Prostate gland (tissue), 2 donors: ENCODE results near the gene GULP1. TPM values are rescaled to one million over a fixed set of nuclear protein-coding genes. Genes with fewer than 3 reads are reported as not detected.

ENCODE experiments used
- DNase-seq: peaks from one replicate; pipeline ENCODE4 v3.0.0-alpha.2; 2019; ENCODE audit warnings: low spot score
- H3K27ac ChIP-seq, 2 donors: fragments of 200-600 bp; sonication (generic); 2 replicates each; pipeline ENCODE4 v1.5.1; 2017 to 2019
- H3K27me3 ChIP-seq: fragments of 200-600 bp; sonication (generic); replicated peaks from 2 replicates; pipeline ENCODE4 v1.5.1; 2019; ENCODE audit not compliant: insufficient read depth
- H3K36me3 ChIP-seq, 2 donors: fragments of 200-600 bp; sonication (generic); 1 replicate in 1 of 2; 2 replicates in 1 of 2; pipeline versions ENCODE4 v1.5.1 to v1.8.1; 2017 to 2019
- H3K4me1 ChIP-seq: fragments of 200-600 bp; sonication (generic); replicated peaks from 2 replicates; pipeline ENCODE4 v1.5.1; 2019
- H3K4me3 ChIP-seq, 2 donors: fragments of 200-600 bp; sonication (generic); 2 replicates each; pipeline ENCODE4 v1.5.1; 2017 to 2019
- H3K9me3 ChIP-seq: fragments of 200-600 bp; sonication (generic); 2 replicates; pipeline ENCODE4 v1.5.1; 2017
- POLR2A ChIP-seq: fragments of 450-650 bp; IDR thresholded peaks from one replicate; pipeline ENCODE4 v1.6.1; 2016; ENCODE audit warnings: antibody characterized with exemption, mild to moderate bottlenecking
- POLR2AphosphoS5 ChIP-seq: sonication (generic); formaldehyde crosslinking; IDR thresholded peaks from one replicate; pipeline ENCODE4 v1.6.1; 2017; ENCODE audit warnings: antibody characterized with exemption
- WGBS: methylation state at CpG from one replicate; pipeline ENCODE4 v1.1.5; 2018; 5-methylcytosine and 5-hydroxymethylcytosine counted together
- intact Hi-C: fragments of 100-400 bp; cut with DNase I; formaldehyde crosslinking; loops from one replicate; pipeline ENCODE4 v1.14.2; 2022
- total RNA-seq, 2 donors: library from RNA; depleted of rRNA; stranded (reverse); fragments of >200 nt; gene quantifications; one replicate each; pipeline ENCODE4 v1.1.0, GENCODE V29; 2016
- TF ChIP-seq, protein P1 (sequence below), 4 experiments: fragments of 200-600 bp in 2 of 4; fragments of 450-650 bp in 2 of 4; sonication (generic) in 2 of 4; IDR thresholded peaks; 1 replicate in 3 of 4; 2 replicates in 1 of 4; pipeline ENCODE4 v1.5.1; 2016 to 2019; ENCODE audit warnings: antibody characterized with exemption in 4 of 4, mild to moderate bottlenecking in 2 of 4, moderate library complexity in 2 of 4

Gene GULP1
- total RNA-seq, 2 donors from 2014 or later: 29.3 to 45.4 TPM

DNA sequence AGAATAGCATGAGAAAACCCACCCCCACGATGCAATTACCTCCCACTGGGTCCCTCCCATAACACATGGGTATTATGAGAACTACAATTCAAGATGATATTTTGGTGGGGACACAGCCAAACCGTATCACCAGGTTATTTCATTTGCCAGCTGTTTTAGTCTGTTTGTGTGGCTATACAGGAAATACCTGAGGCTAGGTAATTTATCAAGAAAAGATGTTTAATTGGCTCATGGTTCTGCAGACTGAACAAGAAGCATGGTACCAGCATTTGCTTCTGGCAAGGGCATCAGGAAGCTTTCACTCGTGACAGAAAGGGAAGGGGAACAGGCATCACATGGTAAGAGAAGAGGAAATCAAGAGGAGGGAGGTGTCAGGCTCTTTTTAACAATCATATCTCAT lies 329.2 kb downstream of the GULP1 start:
- 64% methylated on average over 3 of the region's 3 CpGs for WGBS

DNA sequence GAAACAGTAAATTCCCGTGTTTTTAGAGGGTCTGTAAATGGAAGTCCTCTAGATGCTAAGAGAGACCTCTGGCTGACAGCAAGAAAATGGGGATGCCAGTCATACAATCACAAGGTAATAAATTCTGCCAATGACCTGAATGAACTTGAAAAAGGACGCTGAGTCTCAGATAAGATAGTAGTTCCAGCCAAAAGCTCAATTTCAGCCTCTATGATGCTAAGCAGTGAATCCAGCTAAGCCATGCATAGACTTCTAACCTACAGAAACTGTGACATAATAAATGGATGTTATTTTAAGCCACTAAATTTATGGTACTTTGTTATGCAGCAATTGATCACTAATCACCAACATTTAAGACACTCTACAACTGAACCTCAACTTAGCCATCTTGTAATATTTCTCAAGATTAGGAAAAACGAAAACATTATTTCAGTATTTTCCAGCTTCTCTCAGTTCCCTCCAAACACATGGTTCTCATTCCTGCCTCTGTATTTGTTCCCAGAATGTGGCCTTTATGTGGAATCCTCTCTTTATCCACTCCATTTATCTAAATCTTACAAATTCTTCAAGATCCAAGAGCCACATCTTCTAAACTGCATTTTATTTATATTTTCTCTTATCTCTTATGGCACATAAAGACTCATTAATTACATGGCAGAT lies 331.1 kb downstream of the GULP1 start:
- no peak for DNase-seq
- Histone ChIP-seq H3K27ac (no peak overlapping the region), H3K27me3 (no peaks in the 10 kb centered on the region), H3K4me1 (no peaks in the 10 kb centered on the region), H3K9me3 (no peaks in the 10 kb centered on the region), H3K4me3 (no peak overlapping the region), H3K36me3 (no peaks in the 10 kb centered on the region)
- 64% methylated on average over 3 of the region's 3 CpGs for WGBS
- intact Hi-C loops: no loop called here
- TF ChIP-seq POLR2AphosphoS5 (no peak), POLR2A (no peak)
- TF ChIP-seq, protein P1, sequence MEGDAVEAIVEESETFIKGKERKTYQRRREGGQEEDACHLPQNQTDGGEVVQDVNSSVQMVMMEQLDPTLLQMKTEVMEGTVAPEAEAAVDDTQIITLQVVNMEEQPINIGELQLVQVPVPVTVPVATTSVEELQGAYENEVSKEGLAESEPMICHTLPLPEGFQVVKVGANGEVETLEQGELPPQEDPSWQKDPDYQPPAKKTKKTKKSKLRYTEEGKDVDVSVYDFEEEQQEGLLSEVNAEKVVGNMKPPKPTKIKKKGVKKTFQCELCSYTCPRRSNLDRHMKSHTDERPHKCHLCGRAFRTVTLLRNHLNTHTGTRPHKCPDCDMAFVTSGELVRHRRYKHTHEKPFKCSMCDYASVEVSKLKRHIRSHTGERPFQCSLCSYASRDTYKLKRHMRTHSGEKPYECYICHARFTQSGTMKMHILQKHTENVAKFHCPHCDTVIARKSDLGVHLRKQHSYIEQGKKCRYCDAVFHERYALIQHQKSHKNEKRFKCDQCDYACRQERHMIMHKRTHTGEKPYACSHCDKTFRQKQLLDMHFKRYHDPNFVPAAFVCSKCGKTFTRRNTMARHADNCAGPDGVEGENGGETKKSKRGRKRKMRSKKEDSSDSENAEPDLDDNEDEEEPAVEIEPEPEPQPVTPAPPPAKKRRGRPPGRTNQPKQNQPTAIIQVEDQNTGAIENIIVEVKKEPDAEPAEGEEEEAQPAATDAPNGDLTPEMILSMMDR (IDR thresholded peaks at IDR 0.05): no peak

More for the DNA sequence above, 329.2 kb downstream of the GULP1 start:
- TF ChIP-seq, protein P1 (IDR thresholded peaks at IDR 0.05): no peak
- no peak for TF ChIP-seq POLR2A
- no peak for TF ChIP-seq POLR2AphosphoS5
- intact Hi-C loops: no loop called here
- Histone ChIP-seq H3K36me3 (no peaks in the 10 kb centered on the region), H3K4me3 (no peak overlapping the region), H3K27ac (no peak overlapping the region), H3K9me3 (no peaks in the 10 kb centered on the region), H3K4me1 (no peaks in the 10 kb centered on the region), H3K27me3 (no peaks in the 10 kb centered on the region)
- DNase-seq: no peak

DNA sequence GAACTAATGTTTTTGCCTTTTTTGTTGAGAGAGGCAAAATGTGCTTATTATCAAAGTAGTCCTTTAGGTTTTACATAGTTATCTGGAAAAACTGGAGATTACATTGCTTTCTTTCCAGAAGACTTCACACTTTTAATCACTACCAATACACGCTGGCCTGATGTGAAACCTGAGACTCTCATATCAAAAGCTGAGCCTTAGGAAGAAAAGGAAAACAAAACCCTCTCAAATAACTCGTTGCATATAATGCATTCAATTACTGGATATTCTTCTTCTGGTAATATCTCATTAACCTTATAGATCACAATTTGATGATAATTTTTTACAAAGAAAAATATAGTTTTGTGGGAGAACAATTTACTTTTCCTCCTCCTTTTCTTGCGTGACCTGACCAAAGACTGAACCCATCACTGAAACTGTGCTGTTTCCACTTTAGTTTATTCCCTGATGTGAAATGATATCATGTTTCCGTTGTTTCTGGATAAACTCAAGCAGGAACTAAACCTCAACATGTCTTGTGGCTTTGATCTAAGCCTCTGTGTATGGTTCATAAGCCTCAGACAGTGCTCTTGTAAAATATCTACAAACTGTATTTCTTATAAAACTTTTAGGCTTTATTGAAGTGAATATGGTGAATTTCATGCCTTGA lies 332.4 kb downstream of the GULP1 start:
- no peak overlapping the region for H3K27ac ChIP-seq
- no peaks in the 10 kb centered on the region for H3K9me3 ChIP-seq
- H3K4me1 ChIP-seq: no peaks in the 10 kb centered on the region
- DNase-seq: no peak
- intact Hi-C loops: no loop called here
- no peaks in the 10 kb centered on the region for H3K36me3 ChIP-seq
- no peak overlapping the region for H3K4me3 ChIP-seq
- H3K27me3 ChIP-seq: no peaks in the 10 kb centered on the region
- WGBS: 24% methylated on average over 4 of the region's 4 CpGs
- TF ChIP-seq, protein P1 (IDR thresholded peaks at IDR 0.05): no peak
- TF ChIP-seq POLR2AphosphoS5 (no peak), POLR2A (no peak)

DNA sequence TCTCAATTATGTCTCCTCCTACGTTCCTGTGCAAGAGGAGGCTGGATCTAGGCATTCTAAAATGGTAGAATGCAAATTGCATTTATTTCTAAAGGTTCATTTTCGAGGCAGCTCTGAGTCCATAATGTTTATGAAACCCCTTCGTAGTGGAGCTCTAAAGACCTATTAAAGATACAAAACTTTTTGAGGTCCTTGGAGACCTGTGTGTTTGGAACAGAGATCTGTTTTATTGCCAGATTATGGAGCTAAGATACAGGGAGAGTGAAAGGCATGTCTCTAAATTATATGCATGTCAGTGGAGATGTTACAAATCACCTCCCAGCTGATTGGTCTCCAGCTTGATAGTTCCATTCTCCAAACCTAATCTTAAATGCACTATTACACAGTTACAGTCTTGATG lies 335.8 kb downstream of the GULP1 start:
- 82% methylated on average over 3 of the region's 3 CpGs for WGBS
- no peaks in the 10 kb centered on the region for H3K9me3 ChIP-seq
- H3K27ac ChIP-seq: no peak overlapping the region
- H3K36me3 ChIP-seq: no peaks in the 10 kb centered on the region
- no peak overlapping the region for H3K4me3 ChIP-seq
- H3K27me3 ChIP-seq: no peaks in the 10 kb centered on the region
- intact Hi-C loops: no loop called here
- no peaks in the 10 kb centered on the region for H3K4me1 ChIP-seq
- no peak for DNase-seq
- TF ChIP-seq, protein P1 (IDR thresholded peaks at IDR 0.05): no peak
- no peak for TF ChIP-seq POLR2A
